Measurements from ENCODE around the gene C2orf42.
A peak's percentile ranks its signal among the peaks of the same experiment; 100 is the strongest.
"Not testable (repeated sequence)": the region's sequence is repeated elsewhere in the genome, so short reads cannot be mapped to it uniquely, and the experiment has no call there.

Gene C2orf42

GRCh38 chr2:70181363-70181956, 9.4 kb downstream of the C2orf42 start:
- H3K27ac ChIP-seq = peak overlapping the region; percentile 64
- no peaks in the 10 kb centered on the region for H3K27me3 ChIP-seq
- TF ChIP-seq Cebpa-rat (IDR thresholded peaks at IDR 0.05) = no peak
- peak overlapping the region; percentile 34; the same call in 1 of the 2 replicates for H3K9ac ChIP-seq
- H4K20me1 ChIP-seq = no peaks in the 10 kb centered on the region
- peaks cover 26% of the 10 kb centered on the region for H3K36me3 ChIP-seq
- peaks cover 44% of the 10 kb centered on the region for H3K4me1 ChIP-seq
- H3K4me2 ChIP-seq = peak overlapping the region; percentile 77
- peak overlapping the region; percentile 40 for H3K4me3 ChIP-seq
- H3K9me3 ChIP-seq = no peaks in the 10 kb centered on the region

- H4K20me1 ChIP-seq = no peaks in the 10 kb centered on the region
- H3K9me3 ChIP-seq = no peaks in the 10 kb centered on the region
- H3K27ac ChIP-seq = no peak overlapping the region
- H3K4me2 ChIP-seq = no peak overlapping the region
- no peak overlapping the region for H3K9ac ChIP-seq
- TF ChIP-seq Cebpa-rat (IDR thresholded peaks at IDR 0.05) = no peak
- peaks cover 24% of the 10 kb centered on the region for H3K4me1 ChIP-seq
- no peaks in the 10 kb centered on the region for H3K27me3 ChIP-seq
- peaks cover 87% of the 10 kb centered on the region for H3K36me3 ChIP-seq
- no peak overlapping the region for H3K4me3 ChIP-seq
These were observed 17.3 kb downstream of the C2orf42 start for GRCh38 chr2:70173520-70173919.

- H3K9ac ChIP-seq, H3K27me3 ChIP-seq, H3K4me2 ChIP-seq, H3K9me3 ChIP-seq, H3K27ac ChIP-seq, H3K4me3 ChIP-seq, H4K20me1 ChIP-seq, H3K4me1 ChIP-seq: not testable (repeated sequence)
- peaks cover 97% of the 10 kb centered on the region for H3K36me3 ChIP-seq
These were observed 21.1 kb downstream of the C2orf42 start for GRCh38 chr2:70169654-70170245.

- H3K4me1 ChIP-seq = no peaks in the 10 kb centered on the region
- no peak overlapping the region for H3K27ac ChIP-seq
- no peak overlapping the region for H3K9ac ChIP-seq
- H3K36me3 ChIP-seq = peaks cover 87% of the 10 kb centered on the region
- no peak overlapping the region for H3K4me2 ChIP-seq
- no peaks in the 10 kb centered on the region for H4K20me1 ChIP-seq
- H3K27me3 ChIP-seq = no peaks in the 10 kb centered on the region
- no peak overlapping the region for H3K4me3 ChIP-seq
- TF ChIP-seq Cebpa-rat (IDR thresholded peaks at IDR 0.05) = no peak
- H3K9me3 ChIP-seq = no peaks in the 10 kb centered on the region
These were observed 29.7 kb downstream of the C2orf42 start for GRCh38 chr2:70161069-70161534.

- H3K4me3 ChIP-seq = no peak overlapping the region
- no peaks in the 10 kb centered on the region for H3K9me3 ChIP-seq
- no peak overlapping the region for H3K4me2 ChIP-seq
- peaks cover 86% of the 10 kb centered on the region for H3K36me3 ChIP-seq
- H3K9ac ChIP-seq = no peak overlapping the region
- no peak for TF ChIP-seq Cebpa-rat (IDR thresholded peaks at IDR 0.05)
- H3K27me3 ChIP-seq = no peaks in the 10 kb centered on the region
- H4K20me1 ChIP-seq = no peaks in the 10 kb centered on the region
- no peak overlapping the region for H3K27ac ChIP-seq
- H3K4me1 ChIP-seq = no peaks in the 10 kb centered on the region
These were observed 30.3 kb downstream of the C2orf42 start for GRCh38 chr2:70160545-70160944.

- not testable (repeated sequence) for H3K4me2 ChIP-seq, H3K4me3 ChIP-seq, H3K9ac ChIP-seq, H4K20me1 ChIP-seq, H3K27me3 ChIP-seq, H3K4me1 ChIP-seq, H3K27ac ChIP-seq, H3K9me3 ChIP-seq
- peaks cover 35% of the 10 kb centered on the region for H3K36me3 ChIP-seq
These were observed 41.6 kb downstream of the C2orf42 start for GRCh38 chr2:70149130-70149686.

GRCh38 chr2:70148211-70148760, 42.5 kb downstream of the C2orf42 start:
- H4K20me1 ChIP-seq, H3K9me3 ChIP-seq, H3K4me3 ChIP-seq, H3K27me3 ChIP-seq, H3K27ac ChIP-seq, H3K4me2 ChIP-seq, H3K9ac ChIP-seq: not testable (repeated sequence)
- Histone ChIP-seq H3K4me1 (peaks cover 14% of the 10 kb centered on the region), H3K36me3 (peaks cover 35% of the 10 kb centered on the region)

- no peak for TF ChIP-seq Cebpa-rat (IDR thresholded peaks at IDR 0.05)
- Histone ChIP-seq H3K9ac (no peak overlapping the region), H3K4me3 (no peak overlapping the region), H3K36me3 (peaks cover 15% of the 10 kb centered on the region), H3K27ac (no peak overlapping the region), H3K9me3 (no peaks in the 10 kb centered on the region), H4K20me1 (no peaks in the 10 kb centered on the region), H3K4me2 (no peak overlapping the region), H3K4me1 (peaks cover 18% of the 10 kb centered on the region), H3K27me3 (no peaks in the 10 kb centered on the region)
These were observed 44.7 kb downstream of the C2orf42 start for GRCh38 chr2:70145851-70146739.

GRCh38 chr2:70145144-70145490, 45.7 kb downstream of the C2orf42 start:
- no peaks in the 10 kb centered on the region for H3K27me3 ChIP-seq
- no peak overlapping the region for H3K9ac ChIP-seq
- no peaks in the 10 kb centered on the region for H4K20me1 ChIP-seq
- TF ChIP-seq Cebpa-rat (IDR thresholded peaks at IDR 0.05) = no peak
- peaks cover 27% of the 10 kb centered on the region for H3K4me1 ChIP-seq
- H3K27ac ChIP-seq = no peak overlapping the region
- no peaks in the 10 kb centered on the region for H3K9me3 ChIP-seq
- H3K4me3 ChIP-seq = no peak overlapping the region
- peaks cover 6% of the 10 kb centered on the region for H3K36me3 ChIP-seq
- H3K4me2 ChIP-seq = no peak overlapping the region

Data from BLaER1 (cell line).